OCI-LY3 (cell line): ENCODE results near the gene LRP5.

Experiments
- EZH2phosphoT487 ChIP-seq: fragments of 200-600 bp; shearing (Covaris generic); IDR thresholded peaks from 2 replicates; pipeline ENCODE4 v1.6.1; 2018; ENCODE audit warnings: antibody characterized with exemption, mixed run types, low read depth
- TF ChIP-seq, protein P1 (sequence below): fragments of 200-600, 300-600 bp; sonication (generic); IDR thresholded peaks from 2 replicates; pipeline ENCODE4 v1.5.1; 2014; ENCODE audit warnings: antibody characterized with exemption, low read length, low read depth

DNA sequence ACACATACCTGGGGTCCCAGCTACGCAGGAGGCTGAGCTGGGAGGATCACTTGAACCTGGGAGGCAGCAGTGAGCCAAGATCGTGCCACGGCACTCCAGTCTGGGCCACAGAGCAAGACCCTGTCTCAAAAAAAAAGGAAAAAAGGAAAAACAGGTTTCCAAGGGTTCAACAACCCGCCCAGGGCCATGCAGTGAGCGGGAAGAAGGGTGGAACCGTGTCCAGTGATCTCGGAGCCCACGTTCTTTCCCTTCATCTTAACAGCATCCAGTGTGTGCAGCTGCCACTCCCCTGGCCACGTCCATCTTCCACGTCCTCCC lies 14.9 kb upstream of the LRP5 start:
- TF ChIP-seq, protein P1, sequence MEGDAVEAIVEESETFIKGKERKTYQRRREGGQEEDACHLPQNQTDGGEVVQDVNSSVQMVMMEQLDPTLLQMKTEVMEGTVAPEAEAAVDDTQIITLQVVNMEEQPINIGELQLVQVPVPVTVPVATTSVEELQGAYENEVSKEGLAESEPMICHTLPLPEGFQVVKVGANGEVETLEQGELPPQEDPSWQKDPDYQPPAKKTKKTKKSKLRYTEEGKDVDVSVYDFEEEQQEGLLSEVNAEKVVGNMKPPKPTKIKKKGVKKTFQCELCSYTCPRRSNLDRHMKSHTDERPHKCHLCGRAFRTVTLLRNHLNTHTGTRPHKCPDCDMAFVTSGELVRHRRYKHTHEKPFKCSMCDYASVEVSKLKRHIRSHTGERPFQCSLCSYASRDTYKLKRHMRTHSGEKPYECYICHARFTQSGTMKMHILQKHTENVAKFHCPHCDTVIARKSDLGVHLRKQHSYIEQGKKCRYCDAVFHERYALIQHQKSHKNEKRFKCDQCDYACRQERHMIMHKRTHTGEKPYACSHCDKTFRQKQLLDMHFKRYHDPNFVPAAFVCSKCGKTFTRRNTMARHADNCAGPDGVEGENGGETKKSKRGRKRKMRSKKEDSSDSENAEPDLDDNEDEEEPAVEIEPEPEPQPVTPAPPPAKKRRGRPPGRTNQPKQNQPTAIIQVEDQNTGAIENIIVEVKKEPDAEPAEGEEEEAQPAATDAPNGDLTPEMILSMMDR: no peak
- no peak for TF ChIP-seq EZH2phosphoT487
